IMR-90 (cell line): Measurements from ENCODE around the gene GOSR1. TPM values are rescaled to one million over a fixed set of nuclear protein-coding genes. Genes with fewer than 3 reads are reported as not detected.
"Not testable (repeated sequence)": the region's sequence is repeated elsewhere in the genome, so short reads cannot be mapped to it uniquely, and the experiment has no call there.

Source experiments
- ATAC-seq: fragments of 200-7000 bp; cut with Tn5 transposase; 2 replicates; pipeline ENCODE4 v1.9.1; 2020; ENCODE audit warnings: low read depth, mild to moderate bottlenecking, moderate library complexity
- BruUV-seq: library from RNA; stranded (reverse); fragments of 400-500 nt; replicated peaks from 2 replicates; lab custom pipeline; 2021; lab: Mats Ljungman, UMichigan
- CTCF ChIA-PET: fragments of 300-600 bp; formaldehyde crosslinking; extraction: SDS; loops from one replicate; lab custom pipeline; 2021; ENCODE audit warnings: antibody characterized with exemption; lab: Yijun Ruan, JAX
- POLR2A ChIA-PET: fragments of 300-600 bp; sonication (Branson Sonifier 250); formaldehyde crosslinking; loops from one replicate; lab custom pipeline; 2022; ENCODE audit warnings: antibody characterized with exemption; ENCODE audit not compliant: unreplicated experiment; lab: Charles Lee
- DNase-seq: peaks from one replicate; pipeline ENCODE4 v3.0.0; 2013
- H2AFZ ChIP-seq: replicated peaks from 2 replicates; pipeline ENCODE3; 2013; ENCODE audit warnings: low read length, mild to moderate bottlenecking; ENCODE audit not compliant: poor library complexity
- H2AK5ac ChIP-seq: 2 replicates; pipeline ENCODE4 v1.6.1; 2013; ENCODE audit warnings: low read depth, low read length, inconsistent platforms
- H2AK9ac ChIP-seq: replicated peaks from 2 replicates; pipeline ENCODE3; 2013; ENCODE audit warnings: mild to moderate bottlenecking, low read depth, low read length, moderate library complexity; ENCODE audit not compliant: poor library complexity
- H2BK120ac ChIP-seq: 2 replicates; pipeline ENCODE4 v1.6.1; 2013; ENCODE audit warnings: low read depth, low read length, inconsistent platforms
- H2BK15ac ChIP-seq: 3 replicates; pipeline ENCODE4 v1.6.1; 2013; ENCODE audit warnings: low read depth, low read length, inconsistent platforms
- H2BK20ac ChIP-seq: 2 replicates; pipeline ENCODE4 v1.6.1; 2013; ENCODE audit warnings: low read depth, mild to moderate bottlenecking, inconsistent platforms, low read length, moderate library complexity
- H2BK5ac ChIP-seq: 2 replicates; pipeline ENCODE4 v1.6.1; 2013; ENCODE audit warnings: mild to moderate bottlenecking, low read depth, low read length, inconsistent platforms; ENCODE audit not compliant: poor library complexity, severe bottlenecking
- H3K14ac ChIP-seq: replicated peaks from 2 replicates; pipeline ENCODE4 v1.6.1; 2013; ENCODE audit warnings: low read depth, low read length, inconsistent platforms
- H3K18ac ChIP-seq: 2 replicates; pipeline ENCODE4 v1.6.1; 2013; ENCODE audit warnings: low read depth, low read length, control low read depth
- H3K23ac ChIP-seq: 2 replicates; pipeline ENCODE4 v1.6.1; 2013; ENCODE audit warnings: low read depth, low read length, inconsistent platforms
- H3K27ac ChIP-seq: 2 replicates; pipeline ENCODE4 v1.5.1; 2013; ENCODE audit warnings: mild to moderate bottlenecking, control low read depth, low read length; ENCODE audit not compliant: insufficient read depth
- H3K27me3 ChIP-seq: 2 replicates; pipeline ENCODE4 v1.6.1; 2013; ENCODE audit warnings: low read length; ENCODE audit not compliant: control insufficient read depth, insufficient read depth
- H3K36me3 ChIP-seq: 2 replicates; pipeline ENCODE4 v1.6.1; 2013; ENCODE audit warnings: low read length, mixed read lengths; ENCODE audit not compliant: control insufficient read depth, insufficient read depth
- H3K4ac ChIP-seq: 2 replicates; pipeline ENCODE4 v1.6.1; 2013; ENCODE audit warnings: low read depth, low read length, inconsistent platforms
- H3K4me1 ChIP-seq: 2 replicates; pipeline ENCODE4 v1.6.1; 2013; ENCODE audit warnings: low read length, mixed read lengths; ENCODE audit not compliant: control insufficient read depth, insufficient read depth
- H3K4me2 ChIP-seq: 2 replicates; pipeline ENCODE4 v1.6.1; 2013; ENCODE audit warnings: low read depth, mild to moderate bottlenecking, control low read depth, low read length, moderate library complexity
- H3K4me3 ChIP-seq: 2 replicates; pipeline ENCODE4 v1.5.1; 2013; ENCODE audit warnings: low read depth, mild to moderate bottlenecking, control low read depth, low read length, moderate library complexity; ENCODE audit not compliant: insufficient read depth
- H3K56ac ChIP-seq: 2 replicates; pipeline ENCODE4 v1.6.1; 2013; ENCODE audit warnings: low read length, inconsistent platforms; ENCODE audit not compliant: insufficient read depth; ENCODE audit errors: extremely low read depth
- H3K79me1 ChIP-seq, 2 experiments: 2 replicates each; pipeline ENCODE4 v1.6.1; 2013; ENCODE audit warnings: low read length in 2 of 2, inconsistent platforms in 1 of 2, low read depth in 1 of 2
- H3K9ac ChIP-seq: 2 replicates; pipeline ENCODE4 v1.6.1; 2013; ENCODE audit warnings: low read depth, low read length, control low read depth
- H3K9me1 ChIP-seq: 2 replicates; pipeline ENCODE4 v1.6.1; 2013; ENCODE audit warnings: low read length, inconsistent platforms; ENCODE audit not compliant: insufficient read depth
- H3K9me3 ChIP-seq: 2 replicates; pipeline ENCODE4 v1.6.1; 2013; ENCODE audit warnings: low read length; ENCODE audit not compliant: control insufficient read depth, insufficient read depth
- H4K20me1 ChIP-seq: 2 replicates; pipeline ENCODE4 v1.6.1; 2013; ENCODE audit warnings: low read length, inconsistent platforms; ENCODE audit not compliant: insufficient read depth
- H4K5ac ChIP-seq: 2 replicates; pipeline ENCODE4 v1.6.1; 2013; ENCODE audit warnings: mild to moderate bottlenecking, low read depth, low read length, control low read depth
- H4K8ac ChIP-seq, 2 experiments: 2 replicates each; pipeline ENCODE4 v1.6.1; 2013; ENCODE audit warnings: low read depth in 2 of 2, low read length in 2 of 2, control low read depth in 1 of 2, inconsistent platforms in 1 of 2
- H4K91ac ChIP-seq: 2 replicates; pipeline ENCODE4 v1.6.1; 2013; ENCODE audit warnings: low read depth, low read length, inconsistent platforms; ENCODE audit not compliant: insufficient read depth
- WGBS, 2 experiments: methylation state at CpG; one replicate each; pipeline versions ENCODE4 v1.1.5 to v1.1.7; 2013; ENCODE audit warnings: missing lambda C conversion rate in 2 of 2; ENCODE audit not compliant: insufficient read length in 1 of 2; ENCODE audit errors: extremely low coverage in 2 of 2; 5-methylcytosine and 5-hydroxymethylcytosine counted together
- dilution Hi-C: fragments of 300-500 bp; cut with HindIII; formaldehyde crosslinking; loops from one replicate; pipeline ENCODE4 v1.14.3; 2018; ENCODE audit warnings: low sequenced_read_pairs; ENCODE audit not compliant: unreplicated experiment
- in situ Hi-C: fragments of 300-500 bp; cut with MboI; formaldehyde crosslinking; loops from 3 replicates; pipeline ENCODE4 v1.14.3; 2019; ENCODE audit warnings: low sequenced_read_pairs, inconsistent platforms, mixed read lengths
- intact Hi-C: fragments of 100-400 bp; cut with micrococcal nuclease; formaldehyde crosslinking; loops from 2 replicates; pipeline ENCODE4 v1.10.0; 2022
- polyA plus RNA-seq, 3 experiments: library from polyadenylated mRNA; depleted of rRNA; stranded (reverse); fragments of >200 nt; gene quantifications; 2 replicates each; pipeline ENCODE4 v1.2.3, GENCODE V29; 2012; ENCODE audit warnings: low replicate concordance in 1 of 3
- total RNA-seq: library from RNA; depleted of rRNA; stranded (reverse); fragments of >200 nt; gene quantifications from 2 replicates; pipeline ENCODE4 v1.2.3, GENCODE V29; 2012

The GOSR1 gene
- total and polyA plus RNA-seq, 2 of the 4 experiments (the other 2 are of a cell fraction): 21.2 to 47.5 TPM

DNA sequence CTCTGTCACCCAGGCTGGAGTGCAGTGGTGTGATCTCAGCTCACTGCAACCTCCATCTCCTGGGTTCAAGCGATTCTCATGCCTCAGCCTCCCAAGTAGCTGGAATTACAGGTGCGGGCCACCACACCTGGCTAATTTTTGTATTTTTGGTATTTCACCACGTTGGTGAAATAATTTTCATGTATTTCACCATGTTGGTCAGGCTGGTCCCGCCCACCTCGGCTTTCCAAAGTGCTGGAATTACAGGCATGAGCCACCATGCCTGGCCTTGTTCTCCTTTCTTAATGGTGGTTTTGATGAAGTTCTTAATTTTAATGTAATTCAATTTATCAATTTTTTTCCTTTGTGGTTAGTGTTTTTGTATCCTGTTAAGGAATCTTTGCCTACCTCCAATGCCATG lies 51.5 kb downstream of the GOSR1 start:
- H3K56ac ChIP-seq, H3K14ac ChIP-seq, H4K91ac ChIP-seq, H3K23ac ChIP-seq, H3K4ac ChIP-seq, H3K4me3 ChIP-seq, H2BK5ac ChIP-seq, H3K36me3 ChIP-seq, in situ Hi-C loops, ATAC-seq, DNase-seq, H3K4me1 ChIP-seq, H3K18ac ChIP-seq, H2AFZ ChIP-seq, H2BK120ac ChIP-seq, H2AK5ac ChIP-seq, H3K9me3 ChIP-seq, intact Hi-C loops, H3K4me2 ChIP-seq, H2BK20ac ChIP-seq, H3K27me3 ChIP-seq, H2BK15ac ChIP-seq, BruUV-seq, H4K5ac ChIP-seq, H3K27ac ChIP-seq, CTCF ChIA-PET, H2AK9ac ChIP-seq, POLR2A ChIA-PET, H4K20me1 ChIP-seq, H3K9ac ChIP-seq, H4K8ac ChIP-seq, dilution Hi-C loops: not testable (repeated sequence)
- Histone ChIP-seq H3K79me1 (peaks cover 3 to 12% of the 10 kb centered on the region in 2 experiments; a peak in 2 of 4 replicates), H3K9me1 (peaks cover 11% of the 10 kb centered on the region)
- WGBS, 2 experiments: no CpG with 5 or more reads among the region's 5 CpGs
